ENCODE results near the gene USF2.

DNA sequence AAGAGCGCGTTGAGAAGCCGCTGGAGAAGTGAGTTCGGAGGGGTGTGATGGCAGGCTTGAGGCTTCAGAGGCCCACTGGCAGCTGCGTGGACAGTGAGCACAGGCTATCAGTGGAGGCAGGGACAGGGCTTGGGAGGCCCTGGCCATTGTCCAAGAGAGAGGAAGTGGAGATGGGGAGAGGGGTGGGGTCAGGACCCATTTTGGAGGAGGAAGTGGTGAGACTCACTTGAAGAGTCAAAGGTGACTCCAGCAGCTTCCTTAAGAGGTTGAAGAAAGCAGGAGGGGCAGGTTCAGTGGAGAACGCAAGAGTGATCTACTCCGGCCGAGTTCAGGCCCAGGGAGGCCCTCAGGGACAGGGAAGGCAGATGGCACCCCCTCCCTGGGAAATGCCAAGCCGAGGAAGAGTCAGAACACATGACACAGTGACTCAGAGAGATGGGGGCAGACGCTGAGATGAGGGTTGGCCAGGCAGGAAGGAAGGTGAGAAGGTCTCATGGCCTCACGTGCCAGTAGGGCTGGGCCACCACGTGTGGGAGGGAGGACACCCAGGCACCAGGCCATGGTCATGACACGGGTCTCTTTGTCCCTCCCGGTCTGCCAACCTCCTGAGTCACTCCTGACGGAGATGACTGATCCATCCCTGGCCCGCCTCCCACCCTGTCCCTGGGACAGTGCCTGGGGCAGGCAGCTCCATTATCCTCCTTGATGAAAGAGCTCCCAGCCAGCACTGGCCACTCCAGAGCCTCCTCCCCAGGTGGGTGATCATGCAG is 50.1 kb downstream of the USF2 start:
- TF ChIP-seq, protein P1, sequence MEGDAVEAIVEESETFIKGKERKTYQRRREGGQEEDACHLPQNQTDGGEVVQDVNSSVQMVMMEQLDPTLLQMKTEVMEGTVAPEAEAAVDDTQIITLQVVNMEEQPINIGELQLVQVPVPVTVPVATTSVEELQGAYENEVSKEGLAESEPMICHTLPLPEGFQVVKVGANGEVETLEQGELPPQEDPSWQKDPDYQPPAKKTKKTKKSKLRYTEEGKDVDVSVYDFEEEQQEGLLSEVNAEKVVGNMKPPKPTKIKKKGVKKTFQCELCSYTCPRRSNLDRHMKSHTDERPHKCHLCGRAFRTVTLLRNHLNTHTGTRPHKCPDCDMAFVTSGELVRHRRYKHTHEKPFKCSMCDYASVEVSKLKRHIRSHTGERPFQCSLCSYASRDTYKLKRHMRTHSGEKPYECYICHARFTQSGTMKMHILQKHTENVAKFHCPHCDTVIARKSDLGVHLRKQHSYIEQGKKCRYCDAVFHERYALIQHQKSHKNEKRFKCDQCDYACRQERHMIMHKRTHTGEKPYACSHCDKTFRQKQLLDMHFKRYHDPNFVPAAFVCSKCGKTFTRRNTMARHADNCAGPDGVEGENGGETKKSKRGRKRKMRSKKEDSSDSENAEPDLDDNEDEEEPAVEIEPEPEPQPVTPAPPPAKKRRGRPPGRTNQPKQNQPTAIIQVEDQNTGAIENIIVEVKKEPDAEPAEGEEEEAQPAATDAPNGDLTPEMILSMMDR (IDR thresholded peaks at IDR 0.05): no peak
- TF ChIP-seq, protein P2, sequence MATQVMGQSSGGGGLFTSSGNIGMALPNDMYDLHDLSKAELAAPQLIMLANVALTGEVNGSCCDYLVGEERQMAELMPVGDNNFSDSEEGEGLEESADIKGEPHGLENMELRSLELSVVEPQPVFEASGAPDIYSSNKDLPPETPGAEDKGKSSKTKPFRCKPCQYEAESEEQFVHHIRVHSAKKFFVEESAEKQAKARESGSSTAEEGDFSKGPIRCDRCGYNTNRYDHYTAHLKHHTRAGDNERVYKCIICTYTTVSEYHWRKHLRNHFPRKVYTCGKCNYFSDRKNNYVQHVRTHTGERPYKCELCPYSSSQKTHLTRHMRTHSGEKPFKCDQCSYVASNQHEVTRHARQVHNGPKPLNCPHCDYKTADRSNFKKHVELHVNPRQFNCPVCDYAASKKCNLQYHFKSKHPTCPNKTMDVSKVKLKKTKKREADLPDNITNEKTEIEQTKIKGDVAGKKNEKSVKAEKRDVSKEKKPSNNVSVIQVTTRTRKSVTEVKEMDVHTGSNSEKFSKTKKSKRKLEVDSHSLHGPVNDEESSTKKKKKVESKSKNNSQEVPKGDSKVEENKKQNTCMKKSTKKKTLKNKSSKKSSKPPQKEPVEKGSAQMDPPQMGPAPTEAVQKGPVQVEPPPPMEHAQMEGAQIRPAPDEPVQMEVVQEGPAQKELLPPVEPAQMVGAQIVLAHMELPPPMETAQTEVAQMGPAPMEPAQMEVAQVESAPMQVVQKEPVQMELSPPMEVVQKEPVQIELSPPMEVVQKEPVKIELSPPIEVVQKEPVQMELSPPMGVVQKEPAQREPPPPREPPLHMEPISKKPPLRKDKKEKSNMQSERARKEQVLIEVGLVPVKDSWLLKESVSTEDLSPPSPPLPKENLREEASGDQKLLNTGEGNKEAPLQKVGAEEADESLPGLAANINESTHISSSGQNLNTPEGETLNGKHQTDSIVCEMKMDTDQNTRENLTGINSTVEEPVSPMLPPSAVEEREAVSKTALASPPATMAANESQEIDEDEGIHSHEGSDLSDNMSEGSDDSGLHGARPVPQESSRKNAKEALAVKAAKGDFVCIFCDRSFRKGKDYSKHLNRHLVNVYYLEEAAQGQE (IDR thresholded peaks at IDR 0.05; ENCODE audit: insufficient read depth in 1 of 2, low read depth in 2 of 2, low read length in 1 of 2): no peak

Measured in Panc1 (cell line).